ENCODE data around the gene DDIAS. TPM values are rescaled to one million over a fixed set of nuclear protein-coding genes. Genes with fewer than 3 reads are reported as not detected.

Gene DDIAS
- total and polyA plus RNA-seq, 9 of the 15 experiments (the other 6 are each of a cell fraction or from before 2014, with no cell fraction given) = 9.4 to 27.2 (median 23.3) TPM

- TF ChIP-seq SREBF1 (IDR thresholded peaks at IDR 0.05; ENCODE audit: borderline replicate concordance, low read depth, low read length) (no peak), ZNF274 (IDR thresholded peaks at IDR 0.05; ENCODE audit: borderline replicate concordance, low read depth, low read length) (no peak), ATF7 (IDR thresholded peaks at IDR 0.05) (peak; percentile 74; the same call in 1 of the 2 replicates), CREB1 (IDR thresholded peaks at IDR 0.05) (peak; percentile 78), CREB1 (CRISPR knock-in tag; IDR thresholded peaks at IDR 0.05) (peak; percentile 69; the same call in 1 of the 2 replicates), ZKSCAN1 (IDR thresholded peaks at IDR 0.05; ENCODE audit: low read depth, low read length) (no peak), ZNF740 (CRISPR knock-in tag; IDR thresholded peaks at IDR 0.05) (0 out of 2 replicates have a peak, but pooled peaks have one; percentile 36), ZNF740 (tag; IDR thresholded peaks at IDR 0.05) (no peak), CREB5 (CRISPR knock-in tag; IDR thresholded peaks at IDR 0.05) (no peak), HBP1 (CRISPR knock-in tag; IDR thresholded peaks at IDR 0.05) (0 out of 2 replicates have a peak, but pooled peaks have one; percentile 46), POLR2H (tag; IDR thresholded peaks at IDR 0.05; ENCODE audit: low read depth) (no peak), ZFP1 (CRISPR knock-in tag; IDR thresholded peaks at IDR 0.05) (no peak), STAT5A (IDR thresholded peaks at IDR 0.05; ENCODE audit: borderline replicate concordance, low read length) (no peak; the same call in 1 of the 2 replicates), ZNF589 (CRISPR knock-in tag; IDR thresholded peaks at IDR 0.05; ENCODE audit: low read depth) (no peak), PTRF (tag; IDR thresholded peaks at IDR 0.05) (no peak), MITF (IDR thresholded peaks at IDR 0.05) (no peak; the same call in 1 of the 2 replicates), ARID3B (CRISPR knock-in tag; IDR thresholded peaks at IDR 0.05; ENCODE audit: borderline replicate concordance) (no peak), EP300 (IDR thresholded peaks at IDR 0.05; ENCODE audit: low read length) (peak; percentile 21; the same call in 1 of the 2 replicates), DLX4 (CRISPR knock-in tag; IDR thresholded peaks at IDR 0.05) (no peak)
Measured at GRCh38 chr11:82900277-82901164, 1.0 kb upstream of the DDIAS start, which contains the start of gene PRCP (continued).
